ENCODE measurements around the gene EVA1C. TPM values are rescaled to one million over a fixed set of nuclear protein-coding genes. Genes with fewer than 3 reads are reported as not detected.

EVA1C gene
- total and polyA plus RNA-seq, 7 donors = 5.5 to 10.7 (median 6.1) TPM

DNA sequence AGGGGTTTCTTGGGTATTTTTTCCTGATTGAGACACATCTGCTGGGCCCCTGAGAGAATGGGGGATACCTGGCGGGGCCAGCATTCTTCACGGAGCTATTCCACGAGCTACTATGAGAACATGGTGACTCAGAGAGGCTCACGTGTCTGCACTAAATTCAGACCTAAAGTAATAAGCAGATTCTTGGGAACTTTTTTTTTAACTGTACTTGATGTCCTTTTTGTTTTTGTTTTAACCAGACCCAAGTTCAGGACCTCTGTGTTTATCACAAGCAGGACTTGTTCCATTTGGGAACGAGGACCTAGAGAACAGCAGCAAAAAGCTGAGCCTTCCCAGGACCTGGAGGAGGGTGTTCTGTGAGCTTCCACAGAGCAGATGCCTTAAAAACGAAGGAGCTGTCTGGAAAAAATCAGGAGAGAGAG lies 44.0 kb downstream of the EVA1C start:
- TF ChIP-seq, protein P1, sequence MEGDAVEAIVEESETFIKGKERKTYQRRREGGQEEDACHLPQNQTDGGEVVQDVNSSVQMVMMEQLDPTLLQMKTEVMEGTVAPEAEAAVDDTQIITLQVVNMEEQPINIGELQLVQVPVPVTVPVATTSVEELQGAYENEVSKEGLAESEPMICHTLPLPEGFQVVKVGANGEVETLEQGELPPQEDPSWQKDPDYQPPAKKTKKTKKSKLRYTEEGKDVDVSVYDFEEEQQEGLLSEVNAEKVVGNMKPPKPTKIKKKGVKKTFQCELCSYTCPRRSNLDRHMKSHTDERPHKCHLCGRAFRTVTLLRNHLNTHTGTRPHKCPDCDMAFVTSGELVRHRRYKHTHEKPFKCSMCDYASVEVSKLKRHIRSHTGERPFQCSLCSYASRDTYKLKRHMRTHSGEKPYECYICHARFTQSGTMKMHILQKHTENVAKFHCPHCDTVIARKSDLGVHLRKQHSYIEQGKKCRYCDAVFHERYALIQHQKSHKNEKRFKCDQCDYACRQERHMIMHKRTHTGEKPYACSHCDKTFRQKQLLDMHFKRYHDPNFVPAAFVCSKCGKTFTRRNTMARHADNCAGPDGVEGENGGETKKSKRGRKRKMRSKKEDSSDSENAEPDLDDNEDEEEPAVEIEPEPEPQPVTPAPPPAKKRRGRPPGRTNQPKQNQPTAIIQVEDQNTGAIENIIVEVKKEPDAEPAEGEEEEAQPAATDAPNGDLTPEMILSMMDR (IDR thresholded peaks at IDR 0.05) = no peak
- WGBS, 3 donors = 55 to 68% (median 66%) methylated on average over 6 of the region's 6 CpGs
- peaks cover 8% of the 10 kb centered on the region for H3K4me1 ChIP-seq

DNA sequence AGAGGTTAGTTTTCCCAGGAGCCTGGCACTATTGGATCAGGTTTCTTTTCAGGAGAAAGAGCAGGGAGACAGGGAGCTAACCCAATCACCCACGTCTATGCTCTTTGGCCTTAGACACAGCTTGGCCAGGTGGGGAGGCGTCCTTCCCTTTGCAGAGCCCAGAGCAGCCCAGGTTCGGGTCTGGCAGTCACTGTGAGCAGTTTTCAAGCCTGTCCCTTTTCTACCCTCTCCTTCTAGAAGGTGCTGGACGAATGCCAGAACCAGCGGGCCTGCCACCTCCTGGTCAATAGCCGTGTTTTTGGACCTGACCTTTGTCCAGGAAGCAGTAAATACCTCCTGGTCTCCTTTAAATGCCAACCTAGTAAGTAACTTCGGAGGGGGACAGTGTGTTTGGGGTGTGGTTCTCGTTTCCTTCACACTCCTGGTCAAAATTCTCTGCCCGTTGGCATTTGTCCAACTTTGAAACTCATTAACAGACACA lies 44.9 kb downstream of the EVA1C start:
- Histone ChIP-seq H3K4me3 (no peak overlapping the region), H3K9me3 (no peaks in the 10 kb centered on the region), H3K27ac (no peak overlapping the region), H3K27me3 (ENCODE audit: insufficient read depth in 3 of 3, low read length in 2 of 3) (no peaks in the 10 kb centered on the region), H3K4me1 (peaks cover 8% of the 10 kb centered on the region), H3K36me3 (ENCODE audit: insufficient read depth in 1 of 2, low read depth in 1 of 2) (peaks cover 0 to 11% of the 10 kb centered on the region in 2 donors)
- intact Hi-C loops (cut with DNase I) = loop anchor here in 1 of 2 donors (5.0 kb wide), 1 partner anchor 45 kb away; the partner anchor contains the start of gene EVA1C
- ATAC-seq (peak in 3 of 4 donors; percentile 30 to 69 (median 40)), DNase-seq (peak; percentile 30 to 58)
- WGBS, 3 donors = 24 to 34% (median 25%) methylated on average over 9 of the region's 9 CpGs
- TF ChIP-seq, protein P1 (IDR thresholded peaks at IDR 0.05) = no peak

More for the DNA sequence above, 44.0 kb downstream of the EVA1C start:
- H3K27ac ChIP-seq = no peak overlapping the region
- no peaks in the 10 kb centered on the region for H3K27me3 ChIP-seq (ENCODE audit: insufficient read depth in 3 of 3, low read length in 2 of 3)
- no peak overlapping the region for H3K4me3 ChIP-seq
- ATAC-seq = no peak
- H3K36me3 ChIP-seq (ENCODE audit: insufficient read depth in 1 of 2, low read depth in 1 of 2) = peaks cover 0 to 11% of the 10 kb centered on the region in 2 donors
- H3K9me3 ChIP-seq = no peaks in the 10 kb centered on the region
- intact Hi-C loops (cut with DNase I) = loop anchor here in 1 of 2 donors (5.0 kb wide), 1 partner anchor 44 kb away; the partner anchor contains the start of gene EVA1C
- DNase-seq = no peak

DNA sequence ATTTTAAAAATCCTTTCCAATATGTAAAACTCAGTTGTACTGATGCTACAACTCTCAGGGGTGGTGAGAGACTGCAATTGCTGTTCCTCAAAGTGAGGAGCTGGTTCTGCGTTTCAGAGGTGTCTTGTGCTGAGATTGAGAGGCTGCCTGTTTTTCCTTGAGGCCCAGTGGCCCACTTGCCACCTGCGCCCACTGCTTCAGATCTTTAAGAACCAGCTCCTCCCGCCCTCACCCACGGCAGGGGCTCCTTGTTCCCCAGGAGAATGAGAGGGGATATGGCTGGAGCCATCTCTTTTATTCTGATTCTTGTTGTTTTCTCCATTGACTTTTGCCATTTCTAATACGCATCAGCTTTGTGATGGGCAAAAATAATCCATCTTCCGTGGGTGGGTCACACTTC lies 45.5 kb downstream of the EVA1C start:
- 79 to 89% (median 81%) methylated on average over 6 of the region's 6 CpGs for WGBS, 3 donors
- DNase-seq (no peak), ATAC-seq (no peak)
- Histone ChIP-seq H3K36me3 (ENCODE audit: insufficient read depth in 1 of 2, low read depth in 1 of 2) (peaks cover 0 to 11% of the 10 kb centered on the region in 2 donors), H3K4me1 (peaks cover 8% of the 10 kb centered on the region), H3K27ac (no peak overlapping the region), H3K27me3 (ENCODE audit: insufficient read depth in 3 of 3, low read length in 2 of 3) (no peaks in the 10 kb centered on the region), H3K4me3 (no peak overlapping the region), H3K9me3 (no peaks in the 10 kb centered on the region)
- intact Hi-C loops (cut with DNase I) = loop anchor here in 1 of 2 donors (5.0 kb wide), 1 partner anchor 46 kb away; the partner anchor contains the start of gene EVA1C
- TF ChIP-seq, protein P1 (IDR thresholded peaks at IDR 0.05) = no peak

GRCh38 chr21:32459972-32460371 lies 47.5 kb downstream of the EVA1C start:
- no peak for ATAC-seq
- Histone ChIP-seq H3K36me3 (ENCODE audit: insufficient read depth in 1 of 2, low read depth in 1 of 2) (peaks cover 0 to 11% of the 10 kb centered on the region in 2 donors), H3K9me3 (no peaks in the 10 kb centered on the region), H3K4me3 (no peak overlapping the region), H3K4me1 (peaks cover 8% of the 10 kb centered on the region), H3K27me3 (ENCODE audit: insufficient read depth in 3 of 3, low read length in 2 of 3) (no peaks in the 10 kb centered on the region), H3K27ac (no peak overlapping the region)
- no peak for DNase-seq
- TF ChIP-seq, protein P1 (IDR thresholded peaks at IDR 0.05) = no peak
- 77 to 89% (median 85%) methylated on average over 5 of the region's 5 CpGs for WGBS, 3 donors
- intact Hi-C loops (cut with DNase I) = loop anchor here in 1 of 2 donors (5.0 kb wide), 1 partner anchor 48 kb away; the partner anchor contains the start of gene EVA1C

Data from psoas muscle (tissue), 8 donors.